Medulla oblongata (tissue), 1 donor: ENCODE data around the gene MTMR2.

Source experiments
- DNase-seq: peaks from one replicate; pipeline ENCODE4 v3.0.0-alpha.2; 2015; ENCODE audit errors: extremely low spot score

MTMR2 gene

DNA sequence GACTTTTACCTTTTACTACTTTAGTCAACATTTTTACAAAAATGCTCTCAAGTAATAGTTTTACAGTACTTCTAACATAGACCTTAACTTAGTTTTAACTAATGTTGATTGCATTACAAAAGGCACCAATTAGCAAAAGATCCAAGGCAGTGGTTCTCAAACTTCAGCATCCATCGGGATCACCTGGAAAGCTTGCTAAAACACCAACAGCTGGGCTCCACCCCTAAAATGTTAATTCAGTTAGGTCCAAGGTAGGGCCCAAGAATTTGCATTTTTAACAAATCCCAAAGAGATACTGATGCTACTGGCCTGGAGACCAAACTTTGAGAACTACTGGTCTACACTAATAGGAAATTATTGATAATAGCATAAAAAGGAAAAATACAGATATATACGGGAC, 5.9 kb downstream of the MTMR2 start:
- DNase-seq, result no peak

DNA sequence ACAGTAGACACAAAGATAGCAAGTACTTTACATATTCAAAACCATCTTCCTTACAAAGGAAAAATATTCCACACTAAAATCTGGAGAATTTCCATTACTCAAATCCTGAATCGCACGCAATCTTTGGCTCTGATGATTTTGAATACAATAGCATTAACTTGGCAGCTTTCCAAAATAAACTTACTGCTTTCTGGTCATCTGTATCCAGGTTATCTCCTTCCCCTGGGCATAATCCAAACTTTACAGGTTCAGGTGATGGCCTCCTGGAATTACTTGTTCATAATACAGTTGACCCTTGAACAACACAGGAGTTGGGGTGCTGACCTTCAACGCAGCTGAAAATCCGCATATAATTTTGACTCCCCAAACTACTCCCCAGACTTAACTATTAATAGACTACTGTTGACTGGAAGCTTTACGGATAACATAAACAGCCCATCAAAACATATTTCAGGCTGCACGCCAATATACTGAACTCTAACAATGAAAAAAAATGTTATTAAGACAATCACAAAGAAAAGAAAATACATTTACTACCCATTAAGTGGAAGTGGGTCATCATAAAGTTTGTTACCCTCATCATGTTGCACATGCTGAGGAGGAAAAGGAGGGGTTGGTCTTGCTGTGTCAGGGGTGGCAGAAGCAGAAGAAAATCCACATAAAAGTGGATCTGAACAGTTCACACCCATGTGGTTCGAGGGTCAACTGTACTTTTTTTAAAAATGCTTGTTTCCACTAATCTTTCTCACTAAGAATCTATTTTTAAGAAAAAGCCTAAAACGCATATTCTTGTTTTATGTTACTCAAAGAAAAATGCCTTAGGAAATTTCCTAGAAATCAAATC, 6.5 kb downstream of the MTMR2 start:
- DNase-seq, result no peak

GRCh38 chr11:95916049-95916448, 7.9 kb downstream of the MTMR2 start:
- DNase-seq, result no peak

DNA sequence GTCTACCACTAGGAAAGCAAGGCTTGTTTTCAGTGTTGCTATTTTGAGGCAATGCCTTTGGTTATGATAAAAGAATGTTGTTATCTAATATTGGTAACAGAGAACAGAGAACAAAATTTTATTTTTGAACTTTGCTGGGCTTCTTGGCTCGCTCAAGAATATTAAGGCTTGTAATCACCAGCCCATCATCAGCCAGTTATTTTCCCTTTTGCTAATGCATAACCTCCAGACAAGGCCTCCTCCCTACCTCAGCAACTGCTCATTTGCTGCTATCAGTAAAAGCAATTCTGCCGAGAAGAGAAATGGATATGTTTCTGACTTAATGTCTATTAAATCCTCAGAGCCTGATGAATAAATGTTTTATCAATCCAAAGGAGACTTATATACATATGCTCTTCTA, 8.9 kb downstream of the MTMR2 start:
- DNase-seq, result no peak

- peak; percentile 49 for DNase-seq
Observed at GRCh38 chr11:95913830-95914615, 9.9 kb downstream of the MTMR2 start.

DNA sequence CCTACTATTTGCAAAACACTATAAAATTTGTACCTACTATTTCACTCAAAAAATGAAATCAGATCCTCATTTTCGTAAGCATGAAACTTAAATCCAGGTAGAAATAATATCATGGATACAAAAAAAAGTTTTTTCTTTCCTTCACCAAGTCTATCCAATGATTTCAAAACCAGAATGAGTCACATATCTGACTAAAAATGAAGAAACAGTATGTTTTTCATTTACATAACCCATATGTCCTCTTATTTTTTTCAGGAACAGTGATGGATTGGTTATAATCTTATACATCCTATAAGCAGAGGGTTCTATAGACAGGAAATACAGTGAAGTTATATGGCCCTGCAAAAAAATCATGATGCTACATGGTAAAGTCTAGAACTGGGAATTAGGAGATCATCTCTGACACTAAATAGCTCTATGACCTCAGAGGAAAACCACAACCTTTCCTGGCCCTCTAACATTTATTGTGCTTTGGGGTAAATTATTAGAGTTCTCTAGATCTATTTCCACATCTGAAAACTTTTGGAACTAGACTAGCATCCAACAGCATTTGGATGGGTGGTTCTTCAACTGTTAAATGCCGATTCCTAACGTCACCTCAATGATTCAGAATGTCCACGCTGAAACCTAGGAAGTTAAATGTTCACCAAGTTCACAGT, 10.9 kb downstream of the MTMR2 start:
- DNase-seq, result no peak

GRCh38 chr11:95911369-95911759, 12.5 kb downstream of the MTMR2 start:
- DNase-seq, result peak; percentile 50

- DNase-seq, result peak; percentile 74
Observed at GRCh38 chr11:95910638-95911368, 13.1 kb downstream of the MTMR2 start.

DNA sequence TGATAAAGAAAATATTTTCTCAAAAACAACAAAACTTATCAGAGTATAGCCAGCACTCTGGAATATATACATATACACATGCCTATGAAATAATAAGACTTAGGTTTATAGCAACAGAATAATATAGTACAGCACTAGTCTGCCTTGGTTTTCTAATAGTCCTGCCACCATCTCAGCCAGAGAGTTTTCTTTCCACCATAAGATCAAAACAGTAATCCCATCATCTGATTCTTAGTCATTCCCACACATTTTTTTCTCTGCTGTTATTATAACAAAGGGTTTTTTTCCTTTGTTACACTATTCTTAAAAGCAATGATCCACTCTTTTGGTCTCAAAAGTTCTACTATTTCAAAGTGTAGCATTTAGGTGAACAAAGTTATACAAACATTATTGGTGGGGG, 15.1 kb downstream of the MTMR2 start:
- DNase-seq, result no peak

DNA sequence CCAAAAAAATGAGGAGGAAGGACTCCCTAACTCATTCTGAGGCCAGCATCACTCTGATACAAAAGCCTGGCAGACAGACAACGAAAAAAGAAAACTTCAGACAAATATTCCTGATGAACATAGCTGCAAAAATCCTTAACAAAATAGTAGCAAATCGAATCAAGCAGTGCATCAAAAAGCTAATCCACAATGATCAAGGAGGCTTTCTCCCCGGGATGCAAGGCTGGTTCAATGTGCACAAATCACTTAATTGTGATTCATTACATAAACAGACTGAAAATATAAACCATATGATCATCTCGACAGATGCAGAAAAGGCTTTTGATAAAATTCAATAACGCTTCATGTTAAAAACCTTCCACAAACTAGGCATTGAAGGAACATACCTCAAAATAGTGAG, 16.4 kb downstream of the MTMR2 start:
- DNase-seq, result no peak

GRCh38 chr11:95904009-95904650, 19.8 kb downstream of the MTMR2 start:
- no peak for DNase-seq

- no peak for DNase-seq
Observed at GRCh38 chr11:95898782-95899181, 25.1 kb downstream of the MTMR2 start.

DNA sequence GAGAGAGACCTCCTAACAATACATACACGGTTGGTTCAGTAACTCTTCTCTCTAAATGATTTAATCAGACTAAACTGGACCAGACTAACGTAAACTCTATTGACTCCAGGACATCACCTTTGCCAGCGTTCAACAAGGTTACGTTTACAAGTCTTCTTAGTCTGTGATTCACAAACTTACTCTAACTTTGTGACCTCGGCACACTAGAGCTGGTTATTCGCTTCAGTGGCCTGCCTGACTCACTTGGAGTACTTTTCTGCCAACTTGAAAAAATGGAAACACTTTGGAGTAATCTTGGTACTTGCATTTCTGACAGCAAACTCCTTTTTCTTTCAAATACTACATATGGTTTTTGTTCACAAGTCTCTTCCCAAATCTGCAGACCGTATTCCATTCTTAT, 26.2 kb downstream of the MTMR2 start:
- DNase-seq, result no peak

- no peak for DNase-seq
Observed at GRCh38 chr11:95895815-95896214, 28.1 kb downstream of the MTMR2 start.

DNA sequence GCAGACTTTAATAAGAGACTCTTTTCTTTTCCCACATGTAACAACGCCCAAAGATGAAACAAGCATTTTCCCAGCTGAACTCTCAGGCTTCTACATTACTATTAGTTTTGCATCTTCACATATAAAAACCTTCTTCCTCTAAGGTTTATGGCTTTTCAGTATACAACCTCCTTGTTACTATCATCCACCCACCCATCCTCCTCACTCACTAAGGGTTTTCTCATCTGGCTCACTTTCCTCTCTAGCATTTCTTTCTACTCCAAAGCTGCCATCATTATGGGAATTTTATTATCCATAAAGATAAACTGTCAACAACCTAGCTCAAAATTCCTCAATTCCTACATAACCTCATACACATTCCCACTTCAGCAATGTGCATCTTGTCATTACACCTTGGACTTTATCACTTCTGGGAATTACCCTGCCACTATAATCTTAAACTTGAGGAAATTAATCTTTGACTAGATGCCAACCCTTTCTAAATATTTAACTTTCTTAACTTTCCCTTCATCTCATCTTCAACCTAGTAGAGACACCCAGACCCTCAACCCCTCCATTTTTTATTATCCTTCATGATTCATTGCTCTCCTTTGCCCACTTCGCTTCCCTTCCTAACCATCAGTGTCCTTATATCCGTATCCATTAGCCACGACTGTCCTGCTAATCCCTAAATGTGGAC, 30.9 kb downstream of the MTMR2 start:
- DNase-seq, result no peak

- no peak for DNase-seq
Observed at GRCh38 chr11:95892492-95892891, 31.4 kb downstream of the MTMR2 start.

DNA sequence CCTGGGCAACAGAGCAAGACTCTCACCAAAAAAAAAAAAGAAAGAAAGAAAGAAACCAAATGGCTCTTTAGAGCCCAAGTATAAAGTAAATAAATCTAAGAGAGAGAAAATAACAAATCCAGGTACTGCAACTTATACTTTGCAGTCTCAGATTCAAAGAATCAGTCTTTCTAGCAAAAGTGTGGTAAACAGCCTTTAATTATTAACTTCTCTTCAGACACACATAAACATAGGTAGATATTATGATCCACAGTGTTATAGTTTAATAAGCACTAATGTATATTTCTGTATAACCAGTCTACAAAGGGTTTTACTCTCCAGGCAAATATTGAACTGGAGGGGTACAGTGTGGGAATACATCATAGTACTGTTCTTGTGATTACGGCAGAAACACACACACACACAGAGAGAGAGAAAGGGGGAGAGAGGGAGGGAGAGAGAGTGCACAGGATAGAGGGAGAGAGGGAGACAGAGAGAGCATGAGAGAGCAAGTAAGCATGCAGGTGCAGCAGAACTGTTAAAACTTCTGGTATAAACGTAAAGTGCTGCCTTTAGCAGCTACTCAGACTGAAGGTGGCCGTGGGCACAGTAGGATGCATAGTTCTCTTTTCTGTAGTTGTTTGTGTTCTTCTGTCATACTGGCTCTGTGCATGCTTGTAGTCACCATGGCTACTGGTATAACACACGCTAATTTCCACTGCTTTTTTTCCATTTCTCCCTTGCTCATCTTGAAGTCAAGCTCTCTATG, 32.3 kb downstream of the MTMR2 start:
- no peak for DNase-seq

GRCh38 chr11:95888852-95889251, 35.1 kb downstream of the MTMR2 start:
- DNase-seq, result no peak

DNA sequence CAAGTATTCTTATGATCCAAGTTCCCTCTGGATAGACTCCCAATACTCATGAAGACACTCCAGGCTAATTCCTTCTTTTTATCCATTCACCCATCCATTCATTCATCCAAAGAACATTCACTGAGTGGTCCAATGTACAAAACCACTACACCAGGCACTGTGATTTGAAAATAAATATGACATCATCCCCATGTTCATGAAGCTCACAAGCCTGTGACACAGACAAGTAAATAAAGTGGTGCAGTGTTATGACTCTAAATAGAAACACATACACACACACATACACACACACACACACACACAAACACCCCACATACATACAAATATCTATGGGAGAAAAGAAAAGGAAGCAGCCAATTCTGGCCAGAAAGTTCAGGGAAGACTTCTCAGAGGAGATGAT, 35.5 kb downstream of the MTMR2 start:
- no peak for DNase-seq

GRCh38 chr11:95886462-95886861, 37.4 kb downstream of the MTMR2 start:
- no peak for DNase-seq
